GM18519 (cell line): ENCODE measurements around the gene STX1B.
"Not testable (repeated sequence)": the region's sequence is repeated elsewhere in the genome, so short reads cannot be mapped to it uniquely, and the experiment has no call there.

ENCODE experiments used
- ATAC-seq: cut with Tn5 transposase; IDR thresholded peaks from one replicate; pipeline ENCODE4 v1.9.1; 2021; ENCODE audit warnings: mild to moderate bottlenecking, moderate library complexity; ENCODE audit not compliant: unreplicated experiment, low FRiP score

STX1B gene

DNA sequence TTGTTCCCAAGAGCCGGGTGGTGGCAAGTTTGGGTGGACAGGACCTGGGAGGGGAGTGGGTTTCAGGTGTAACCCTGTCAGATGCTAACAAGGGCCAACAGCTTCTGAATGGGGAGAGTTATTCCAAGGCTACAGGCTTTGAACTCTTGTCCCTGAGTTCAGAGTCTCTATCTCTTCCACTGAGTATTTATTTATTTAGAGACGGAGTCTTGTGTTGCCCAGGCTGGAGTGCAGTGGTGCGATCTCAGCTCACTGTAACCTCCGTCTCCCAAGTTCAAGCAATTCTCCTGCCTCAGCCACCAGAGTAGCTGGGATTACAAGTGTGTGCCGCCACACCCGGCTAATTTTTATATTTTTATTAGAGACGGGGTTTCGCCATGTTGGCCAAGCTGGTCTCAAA is 55.4 kb downstream of the STX1B start:
- ATAC-seq, result no peak

DNA sequence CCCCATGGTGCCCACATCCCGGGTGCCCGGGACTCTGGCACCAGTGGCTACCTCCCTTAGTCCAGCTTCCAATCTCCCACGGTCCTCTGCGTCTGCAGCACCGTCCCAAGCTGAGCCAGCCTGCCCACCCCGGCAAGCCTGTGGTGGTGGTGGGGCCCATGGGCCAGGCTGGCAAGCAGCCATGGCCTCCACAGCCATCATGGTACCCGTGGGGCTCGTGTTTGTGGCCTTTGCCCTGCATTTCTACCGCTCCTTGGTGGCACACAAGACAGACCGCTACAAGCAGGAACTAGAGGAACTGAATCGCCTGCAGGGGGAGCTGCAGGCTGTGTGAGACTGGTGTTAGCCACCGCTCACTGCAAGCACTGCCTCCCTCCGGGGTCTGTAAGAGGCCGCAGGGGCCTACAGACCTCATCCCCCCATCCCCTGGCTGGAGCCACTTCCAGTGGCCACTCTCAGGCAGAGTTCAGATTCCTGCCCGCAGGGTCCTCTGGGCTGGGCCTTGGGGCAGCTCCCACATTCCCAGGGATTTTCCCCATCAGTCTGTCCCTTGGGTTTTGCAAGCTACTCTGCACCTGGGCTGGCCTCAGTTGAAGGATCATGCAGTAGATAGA is 56.8 kb downstream of the STX1B start:
- ATAC-seq, result no peak

DNA sequence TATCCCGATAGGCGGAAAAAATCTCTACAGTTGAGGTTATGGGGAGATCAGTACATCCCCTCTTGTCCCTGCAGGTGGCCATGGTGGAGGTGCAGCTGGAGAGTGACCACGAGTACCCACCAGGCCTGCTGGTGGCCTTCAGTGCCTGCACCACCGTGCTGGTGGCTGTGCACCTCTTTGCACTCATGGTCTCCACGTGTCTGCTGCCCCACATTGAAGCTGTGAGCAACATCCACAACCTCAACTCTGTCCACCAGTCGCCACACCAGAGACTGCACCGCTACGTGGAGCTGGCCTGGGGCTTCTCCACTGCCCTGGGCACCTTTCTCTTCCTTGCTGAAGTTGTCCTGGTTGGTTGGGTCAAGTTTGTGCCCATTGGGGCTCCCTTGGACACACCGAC is 57.3 kb downstream of the STX1B start:
- no peak for ATAC-seq

DNA sequence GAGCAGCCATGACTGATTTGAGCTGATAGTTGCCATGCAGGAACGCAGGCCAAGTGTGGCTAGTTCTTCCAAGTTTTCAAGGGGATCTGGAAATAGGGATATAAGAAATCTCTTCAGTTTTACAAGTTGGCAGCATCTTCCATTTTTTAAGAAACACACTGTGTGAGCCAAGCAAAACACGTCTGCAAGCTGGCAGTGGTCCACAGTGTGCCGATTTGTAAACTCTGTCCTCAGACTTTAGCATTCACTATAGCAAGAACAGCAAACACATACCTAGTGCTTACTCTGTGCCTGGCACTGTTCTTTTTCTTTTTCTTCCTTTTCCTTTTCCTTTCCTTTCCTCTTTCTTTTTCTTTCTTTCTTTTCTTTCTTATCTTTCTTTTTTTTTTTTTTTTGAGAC is 58.7 kb downstream of the STX1B start:
- ATAC-seq, result no peak

DNA sequence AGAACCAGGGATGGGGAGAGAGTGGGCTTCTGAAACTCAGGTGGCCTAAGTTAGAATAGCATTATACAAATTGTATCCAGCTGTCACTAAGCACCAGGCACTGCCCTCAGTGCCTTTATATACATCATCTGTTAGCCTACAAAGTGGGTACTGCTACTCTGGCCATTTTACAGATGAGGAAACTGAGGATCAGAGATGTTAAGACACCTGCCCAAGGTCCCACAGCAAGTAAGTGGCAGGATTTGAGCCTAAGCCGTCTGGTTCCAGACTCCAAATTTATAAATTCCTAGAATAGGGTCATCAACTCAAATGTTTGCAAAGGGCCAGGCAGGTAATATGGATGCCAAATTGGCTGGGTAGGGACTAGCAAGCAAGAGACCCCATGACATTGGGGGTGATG is 59.2 kb downstream of the STX1B start:
- ATAC-seq, result no peak

DNA sequence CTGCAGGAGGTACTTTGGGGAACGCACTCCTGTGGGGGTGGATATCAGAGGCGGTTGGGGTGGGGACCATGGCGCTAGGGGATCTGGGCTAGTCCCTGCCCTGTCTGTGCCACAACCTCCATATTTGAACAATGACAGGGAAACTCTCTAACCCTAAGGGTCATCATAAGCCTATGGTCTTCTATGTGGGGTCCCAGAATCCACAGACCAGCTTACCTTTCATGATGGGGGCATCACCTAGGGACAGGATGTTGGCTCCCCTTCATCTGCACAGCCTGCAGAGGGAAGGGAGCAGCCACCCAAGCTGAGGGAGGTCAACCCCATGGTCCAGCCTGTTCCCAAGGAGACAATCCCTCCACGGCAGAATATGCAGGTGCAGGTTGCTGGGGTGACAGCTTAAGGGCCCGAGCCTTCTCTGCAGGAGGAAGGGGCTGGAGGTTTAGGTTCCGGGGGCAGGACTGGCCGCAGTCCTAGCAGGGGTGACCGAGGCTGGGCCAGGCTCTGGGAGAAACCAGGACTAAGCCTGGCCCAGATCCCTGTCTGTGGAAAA is 59.8 kb downstream of the STX1B start:
- no peak for ATAC-seq

DNA sequence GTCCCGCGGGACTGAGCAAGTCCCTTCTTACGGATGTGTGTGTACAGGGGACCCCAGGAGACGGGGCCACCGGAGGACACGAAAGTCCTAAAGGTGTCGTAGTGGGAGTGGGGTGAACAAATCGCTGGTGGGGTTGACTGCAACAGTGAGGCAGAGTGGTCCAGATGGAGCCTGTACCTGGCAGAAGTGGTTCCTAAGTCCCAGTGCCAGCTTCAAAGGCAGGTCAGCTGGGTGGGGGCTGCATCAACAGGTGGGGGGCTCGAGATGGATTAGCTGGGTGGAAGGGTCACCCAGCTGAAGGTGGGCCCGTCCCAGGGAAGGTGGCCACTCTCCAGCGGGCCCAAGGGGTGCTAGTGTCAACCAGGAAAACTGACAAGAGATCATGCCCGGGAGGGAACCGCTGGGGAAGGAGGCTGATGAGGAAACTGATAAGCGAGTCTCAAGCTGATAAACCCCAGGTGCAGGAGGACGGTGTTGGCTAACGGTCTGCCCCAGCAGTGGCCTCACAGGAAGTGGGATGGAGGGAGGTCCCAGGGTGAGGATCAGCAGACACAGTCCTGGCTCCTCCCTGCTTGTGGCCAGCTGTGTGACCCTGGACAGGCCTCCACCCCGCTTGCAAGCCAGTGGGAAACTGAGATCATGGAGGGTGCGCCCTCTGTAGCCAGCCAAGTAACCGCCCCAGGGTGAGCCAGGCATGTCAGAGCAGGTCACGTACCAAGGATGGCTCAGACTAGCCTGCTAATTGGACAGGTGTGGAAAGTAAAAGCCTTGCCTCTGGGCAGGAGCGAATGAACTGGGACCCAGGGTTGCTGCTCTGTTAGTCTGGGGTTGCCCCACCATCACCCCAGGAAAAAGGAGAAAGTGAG is 60.6 kb downstream of the STX1B start:
- no peak for ATAC-seq

DNA sequence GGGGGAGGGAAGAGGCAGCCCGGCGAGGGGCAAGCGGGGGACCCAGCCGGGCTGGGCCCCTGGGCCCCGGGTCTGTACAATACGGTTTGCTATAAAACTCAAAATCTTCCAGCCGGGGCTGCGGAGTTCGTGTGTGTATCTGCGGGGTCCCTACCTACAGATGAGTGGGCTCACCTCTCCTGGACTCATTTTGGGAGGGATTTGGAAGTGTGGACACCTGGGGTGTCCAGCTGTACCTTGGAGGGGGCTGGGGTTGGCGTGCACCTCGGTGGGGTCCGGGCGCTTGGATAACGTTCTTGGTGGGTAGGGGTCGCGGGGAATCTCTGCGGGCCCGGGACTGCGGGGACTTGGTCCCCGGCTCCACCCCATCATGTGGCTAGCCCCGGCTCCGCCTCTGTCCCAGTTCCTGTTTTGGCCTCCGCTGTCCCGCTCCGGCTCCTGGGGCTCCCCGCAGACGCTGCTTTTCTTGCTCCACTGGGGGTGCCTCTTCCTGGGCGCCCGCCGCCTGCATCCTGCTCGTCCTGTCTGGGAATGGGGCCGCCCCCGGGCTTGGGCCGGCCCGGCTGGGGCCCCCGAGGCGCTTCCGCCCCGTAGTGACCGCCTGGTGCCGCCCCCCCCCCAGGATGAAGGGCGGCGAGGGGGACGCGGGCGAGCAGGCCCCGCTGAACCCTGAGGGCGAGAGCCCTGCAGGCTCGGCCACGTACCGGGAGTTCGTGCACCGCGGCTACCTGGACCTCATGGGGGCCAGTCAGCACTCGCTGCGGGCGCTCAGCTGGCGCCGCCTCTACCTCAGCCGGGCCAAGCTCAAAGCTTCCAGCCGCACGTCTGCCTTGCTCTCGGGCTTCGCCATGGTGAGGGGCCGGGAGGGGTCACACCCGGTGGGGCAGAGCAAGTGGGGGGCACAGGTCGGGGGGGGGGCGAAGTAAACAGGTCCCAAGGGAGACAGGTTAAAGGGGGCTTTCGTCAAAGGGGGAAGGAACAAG is 61.5 kb downstream of the STX1B start, which contains the start of gene ORAI3:
ORAI3 (plus strand) TSS at position 402 of the 983 bp plus-strand sequence; CDS start at position 624, 222 bp downstream.
- ATAC-seq, result peak; percentile 37

DNA sequence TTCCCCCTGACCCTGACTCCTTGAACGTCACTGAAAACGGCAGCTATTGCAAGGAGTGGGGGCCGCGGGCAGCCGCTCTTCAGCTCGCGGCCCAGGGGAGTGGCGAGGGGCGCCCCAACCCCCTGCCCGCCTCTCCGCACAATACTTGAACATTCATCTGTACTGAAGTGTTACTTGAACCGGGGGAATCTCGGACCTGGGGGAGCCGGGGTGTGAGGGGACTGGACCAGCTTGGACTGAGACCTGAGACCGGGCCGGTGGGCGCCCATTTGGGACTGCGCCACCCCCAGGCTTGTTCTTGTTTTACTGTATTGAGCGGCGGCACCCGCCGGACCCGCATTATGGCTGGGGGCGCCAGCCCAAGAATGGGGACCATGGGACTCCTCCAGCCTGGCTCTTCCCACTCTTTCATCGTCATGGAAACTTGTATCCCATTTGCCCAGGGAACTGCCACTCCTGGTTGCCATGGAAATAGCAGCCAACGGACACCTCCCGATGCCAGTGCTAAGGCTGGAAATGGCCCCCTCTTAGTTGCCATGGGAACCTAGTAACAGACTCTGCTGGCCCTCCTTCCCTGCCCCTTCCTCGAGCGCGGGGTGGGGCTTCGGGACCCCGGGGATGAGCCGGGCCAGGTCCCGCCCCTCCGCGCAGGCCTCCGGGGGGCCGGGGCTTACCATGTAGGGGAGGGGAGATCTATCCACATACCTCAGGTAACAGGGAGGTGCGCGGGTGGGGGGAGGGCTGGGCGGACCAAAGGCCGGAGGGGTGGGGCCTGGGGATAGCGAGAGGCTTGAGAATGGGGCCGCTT is 62.4 kb downstream of the STX1B start:
- ATAC-seq, result no peak

DNA sequence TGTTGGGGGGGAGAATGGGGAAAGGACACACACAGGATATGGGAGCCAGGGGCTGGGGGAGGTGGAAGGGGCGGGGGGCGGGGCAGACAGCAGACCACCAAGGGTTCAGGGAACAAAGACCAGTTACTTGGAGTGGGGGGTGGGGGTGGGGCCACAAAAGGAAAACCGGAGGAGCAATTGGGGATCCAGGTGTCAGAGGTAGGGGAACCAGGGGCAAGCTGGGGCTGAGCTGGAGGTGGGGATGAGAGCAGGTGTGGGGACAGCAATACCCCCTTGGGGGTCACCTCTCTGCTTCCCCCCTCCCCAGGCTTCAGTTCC is 62.9 kb downstream of the STX1B start:
- ATAC-seq, result no peak

DNA sequence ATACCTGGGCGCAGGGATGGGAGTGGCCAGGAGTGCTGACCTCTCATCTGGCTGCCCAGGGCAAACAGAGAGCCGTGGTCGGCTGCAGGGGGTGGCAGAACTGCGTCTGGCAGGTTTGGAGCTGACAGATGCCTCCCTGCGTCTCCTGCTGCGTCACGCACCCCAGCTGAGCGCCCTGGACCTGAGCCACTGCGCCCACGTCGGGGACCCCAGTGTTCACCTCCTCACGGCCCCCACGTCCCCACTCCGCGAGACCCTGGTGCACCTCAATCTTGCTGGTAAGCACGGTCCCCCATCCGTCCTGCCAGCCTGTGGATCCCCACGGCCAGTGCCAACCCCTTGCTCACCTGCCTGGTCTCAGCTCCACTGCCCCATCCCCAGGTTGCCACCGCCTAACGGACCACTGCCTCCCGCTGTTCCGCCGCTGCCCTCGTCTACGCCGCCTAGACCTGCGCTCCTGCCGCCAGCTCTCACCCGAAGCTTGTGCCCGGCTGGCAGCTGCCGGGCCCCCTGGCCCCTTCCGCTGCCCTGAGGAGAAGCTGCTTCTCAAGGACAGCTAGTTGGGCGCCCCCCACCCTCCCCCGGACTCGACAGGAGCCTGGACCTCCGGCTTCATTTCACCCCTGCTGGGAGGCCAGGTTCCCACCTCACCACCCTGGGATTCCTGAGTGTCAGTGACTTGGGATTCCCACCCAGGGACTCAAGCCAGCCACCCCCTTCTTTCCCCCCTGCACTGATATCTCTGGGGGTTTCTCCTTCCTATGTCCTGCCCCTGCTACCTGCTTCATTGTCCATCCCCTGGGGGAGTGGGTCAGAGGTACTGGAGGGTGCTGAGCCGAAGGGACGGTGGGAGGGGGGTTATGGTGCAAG is 63.5 kb downstream of the STX1B start:
- ATAC-seq, result no peak

DNA sequence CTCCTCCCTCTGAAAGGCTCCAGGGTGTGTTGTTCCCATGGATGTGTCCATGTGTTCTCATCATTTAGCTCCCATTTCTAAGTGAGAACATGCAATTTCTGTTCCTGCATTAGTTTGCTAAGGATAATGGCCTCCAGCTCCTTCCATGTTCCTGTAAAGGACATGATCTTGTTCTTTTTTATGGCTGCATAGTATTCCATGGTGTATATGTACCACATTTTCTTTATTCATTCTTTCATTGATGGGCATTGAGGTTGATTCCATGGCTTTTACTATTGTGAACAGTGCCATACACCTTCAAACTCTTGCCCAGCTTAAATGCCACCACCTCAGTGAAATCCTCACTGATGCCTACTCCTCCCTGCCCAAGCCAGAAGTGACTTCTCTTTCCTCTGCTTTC is 66.1 kb downstream of the STX1B start:
- ATAC-seq, result no peak

DNA sequence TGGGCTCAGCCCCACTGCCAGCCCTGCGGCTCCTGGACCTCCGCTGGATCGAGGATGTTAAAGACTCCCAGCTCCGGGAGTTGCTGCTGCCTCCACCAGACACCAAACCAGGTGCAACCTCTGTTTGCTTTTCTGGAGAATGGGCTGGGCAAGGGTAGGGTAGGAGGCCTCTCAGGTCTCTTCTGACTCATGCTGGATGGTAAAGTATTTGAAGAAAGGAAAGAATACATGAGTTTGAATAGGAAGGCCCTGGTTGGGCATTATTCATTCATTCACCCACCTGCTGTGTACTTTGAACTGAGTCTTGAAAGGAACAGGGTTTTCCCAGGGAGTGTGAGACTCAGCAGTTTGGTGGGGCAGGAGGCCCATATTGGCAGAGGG is 68.0 kb downstream of the STX1B start:
- ATAC-seq, result no peak

DNA sequence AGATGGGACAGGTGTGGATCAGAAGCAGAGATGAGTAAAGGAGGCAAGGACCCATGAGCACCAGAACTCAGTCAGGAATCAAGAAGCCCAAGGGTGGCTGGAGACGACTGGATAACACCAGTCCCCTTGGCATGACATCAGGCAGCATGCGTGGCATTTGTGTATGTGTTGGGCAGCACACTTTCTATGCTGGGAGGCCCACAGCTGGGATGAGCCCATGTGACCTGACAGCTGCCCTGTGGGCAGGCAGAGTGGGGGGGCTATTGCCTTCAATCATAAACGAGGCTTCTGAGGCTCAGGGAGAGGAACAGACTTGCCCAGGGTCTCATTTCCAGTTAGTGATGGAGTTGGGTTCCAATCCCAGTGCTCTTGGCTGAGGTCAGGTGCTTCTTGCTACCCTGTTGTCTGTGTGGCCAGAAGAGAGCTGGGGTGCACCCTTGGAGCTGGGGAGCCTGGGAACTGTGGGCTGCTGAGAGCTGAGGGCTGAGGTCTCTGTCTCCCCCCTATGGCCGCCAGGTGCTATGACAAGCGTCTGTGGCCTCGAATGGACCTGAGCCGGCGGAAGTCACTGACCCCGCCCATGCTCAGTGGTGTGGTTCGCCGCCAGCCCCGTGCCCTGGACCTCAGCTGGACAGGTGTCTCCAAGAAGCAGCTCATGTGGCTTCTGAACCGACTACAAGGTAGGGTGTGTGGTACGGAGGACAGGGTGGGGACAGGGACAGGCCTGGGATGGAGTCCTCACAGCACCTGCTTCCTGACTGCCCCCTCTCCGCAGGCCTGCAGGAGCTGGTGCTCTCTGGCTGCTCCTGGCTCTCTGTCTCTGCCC is 68.6 kb downstream of the STX1B start:
- ATAC-seq, result peak; percentile 56

DNA sequence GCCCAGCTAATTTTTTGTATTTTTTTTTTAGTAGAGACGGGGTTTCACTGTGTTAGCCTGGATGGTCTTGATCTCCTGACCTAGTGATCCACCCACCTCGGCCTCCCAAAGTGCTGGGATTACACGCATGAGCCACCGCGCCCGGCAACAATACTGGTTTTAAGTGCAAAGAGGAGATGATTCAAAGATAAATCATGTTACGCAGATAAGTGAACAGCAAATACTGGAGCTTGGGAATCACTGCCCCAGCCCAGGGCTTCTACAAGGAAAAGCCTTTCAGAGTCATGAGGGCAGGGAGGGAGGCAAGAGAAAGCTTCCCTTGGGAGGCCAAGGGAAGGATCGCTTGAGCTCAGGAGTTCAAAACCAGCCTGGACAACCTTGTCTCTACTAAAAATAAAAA is 70.9 kb downstream of the STX1B start:
- ATAC-seq, result not testable (repeated sequence)
